Mammary epithelial cell (primary cell): ENCODE data around the gene COL1A1.

ENCODE experiments used
- EZH2 ChIP-seq: IDR thresholded peaks from 2 replicates; pipeline ENCODE4 v1.6.1; 2012; ENCODE audit warnings: low read length, inconsistent platforms, borderline replicate concordance
- TF ChIP-seq, protein P1 (sequence below), 2 donors: IDR thresholded peaks in 1 of 2; conservative IDR thresholded peaks in 1 of 2; 2 replicates each; pipeline ENCODE4 v1.5.1; 2011 to 2012; ENCODE audit warnings: inconsistent platforms in 2 of 2, low read length in 2 of 2, mild to moderate bottlenecking in 2 of 2, control low read depth in 1 of 2, low read depth in 1 of 2; ENCODE audit not compliant: insufficient read depth in 1 of 2; ENCODE audit errors: extremely low read depth in 1 of 2

DNA sequence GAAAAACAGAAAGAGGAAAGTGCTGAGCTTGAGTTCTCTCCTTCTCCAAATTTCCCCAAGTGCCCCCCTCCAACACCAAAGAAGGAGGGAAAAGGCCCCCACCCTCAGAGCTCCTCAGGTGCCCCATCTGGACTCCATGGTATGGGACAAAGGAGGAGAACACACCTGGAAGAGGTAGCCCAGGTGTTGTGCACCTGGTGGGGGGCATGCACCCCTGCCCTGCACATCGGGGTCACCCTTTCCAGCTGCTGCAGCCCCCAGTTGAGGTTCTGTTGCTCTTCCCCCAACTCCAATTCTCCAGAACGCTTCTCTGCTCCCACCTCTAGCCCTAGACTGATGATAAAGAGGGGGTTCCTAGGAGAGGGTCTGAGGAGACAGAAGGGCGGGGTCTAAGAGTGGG, 3.0 kb upstream of the COL1A1 start:
- TF ChIP-seq, protein P1, sequence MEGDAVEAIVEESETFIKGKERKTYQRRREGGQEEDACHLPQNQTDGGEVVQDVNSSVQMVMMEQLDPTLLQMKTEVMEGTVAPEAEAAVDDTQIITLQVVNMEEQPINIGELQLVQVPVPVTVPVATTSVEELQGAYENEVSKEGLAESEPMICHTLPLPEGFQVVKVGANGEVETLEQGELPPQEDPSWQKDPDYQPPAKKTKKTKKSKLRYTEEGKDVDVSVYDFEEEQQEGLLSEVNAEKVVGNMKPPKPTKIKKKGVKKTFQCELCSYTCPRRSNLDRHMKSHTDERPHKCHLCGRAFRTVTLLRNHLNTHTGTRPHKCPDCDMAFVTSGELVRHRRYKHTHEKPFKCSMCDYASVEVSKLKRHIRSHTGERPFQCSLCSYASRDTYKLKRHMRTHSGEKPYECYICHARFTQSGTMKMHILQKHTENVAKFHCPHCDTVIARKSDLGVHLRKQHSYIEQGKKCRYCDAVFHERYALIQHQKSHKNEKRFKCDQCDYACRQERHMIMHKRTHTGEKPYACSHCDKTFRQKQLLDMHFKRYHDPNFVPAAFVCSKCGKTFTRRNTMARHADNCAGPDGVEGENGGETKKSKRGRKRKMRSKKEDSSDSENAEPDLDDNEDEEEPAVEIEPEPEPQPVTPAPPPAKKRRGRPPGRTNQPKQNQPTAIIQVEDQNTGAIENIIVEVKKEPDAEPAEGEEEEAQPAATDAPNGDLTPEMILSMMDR (conservative IDR thresholded peaks at IDR 0.05 in 1 of 2, IDR thresholded peaks at IDR 0.05 in 1 of 2; ENCODE audit: extremely low read depth in 1 of 2, insufficient read depth in 1 of 2, low read depth in 1 of 2, low read length in 2 of 2), result no peak
- TF ChIP-seq EZH2, result no peak
